Measurements from ENCODE around the gene MYO10.

DNA sequence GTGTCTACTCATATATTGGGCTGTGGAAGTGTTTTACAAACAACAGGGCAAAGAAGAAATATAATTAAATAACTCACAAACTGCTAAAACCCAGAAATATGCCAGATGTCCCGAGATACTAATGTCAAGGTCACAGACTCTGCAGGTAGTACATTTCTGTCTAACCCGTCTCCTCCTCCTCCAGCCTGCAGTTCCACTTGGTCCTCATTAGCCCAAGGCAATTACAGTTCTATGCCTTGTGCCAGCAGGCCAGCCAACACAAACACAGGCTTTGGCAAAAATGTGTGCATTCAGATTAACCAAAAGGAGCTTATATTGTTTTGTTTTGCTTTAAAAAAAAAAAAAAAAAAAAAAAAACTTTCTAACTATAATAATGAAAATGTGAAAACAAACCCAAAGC, 148.8 kb downstream of the MYO10 start:
- TF ChIP-seq CTCF (IDR thresholded peaks at IDR 0.05) (no peak), POLR2A (IDR thresholded peaks at IDR 0.05) (no peak), POLR2AphosphoS5 (IDR thresholded peaks at IDR 0.05) (no peak)

Measured in breast epithelium (tissue), 3 donors.